Measurements from ENCODE around the gene QRICH2.
"Not testable (repeated sequence)": the region's sequence is repeated elsewhere in the genome, so short reads cannot be mapped to it uniquely, and the experiment has no call there.

The QRICH2 gene

DNA sequence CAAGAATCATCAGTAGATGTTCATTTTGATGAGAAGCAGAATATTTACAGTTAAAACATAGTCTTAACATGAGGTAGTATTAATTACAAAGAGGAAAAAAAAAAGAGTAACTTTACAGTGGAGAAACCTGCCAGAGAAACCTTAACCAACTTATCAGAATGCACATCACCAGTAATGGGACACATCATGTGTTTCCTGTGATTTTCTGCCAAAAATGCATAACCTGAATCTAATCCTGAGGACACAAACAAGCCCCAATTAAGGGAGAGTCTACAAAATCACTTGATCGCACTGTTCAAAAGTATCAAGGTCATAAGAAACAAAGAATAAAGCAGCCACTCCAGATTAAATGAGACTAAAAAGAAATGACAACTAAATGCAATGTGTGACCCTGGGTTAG, 18.2 kb upstream of the QRICH2 start:
- DNase-seq (ENCODE audit: low read depth): no peak

GRCh38 chr17:76318586-76318985, 10.5 kb upstream of the QRICH2 start:
- no peak for DNase-seq (ENCODE audit: low read depth)

GRCh38 chr17:76317535-76317934, 9.5 kb upstream of the QRICH2 start:
- DNase-seq (ENCODE audit: low read depth): no peak

DNA sequence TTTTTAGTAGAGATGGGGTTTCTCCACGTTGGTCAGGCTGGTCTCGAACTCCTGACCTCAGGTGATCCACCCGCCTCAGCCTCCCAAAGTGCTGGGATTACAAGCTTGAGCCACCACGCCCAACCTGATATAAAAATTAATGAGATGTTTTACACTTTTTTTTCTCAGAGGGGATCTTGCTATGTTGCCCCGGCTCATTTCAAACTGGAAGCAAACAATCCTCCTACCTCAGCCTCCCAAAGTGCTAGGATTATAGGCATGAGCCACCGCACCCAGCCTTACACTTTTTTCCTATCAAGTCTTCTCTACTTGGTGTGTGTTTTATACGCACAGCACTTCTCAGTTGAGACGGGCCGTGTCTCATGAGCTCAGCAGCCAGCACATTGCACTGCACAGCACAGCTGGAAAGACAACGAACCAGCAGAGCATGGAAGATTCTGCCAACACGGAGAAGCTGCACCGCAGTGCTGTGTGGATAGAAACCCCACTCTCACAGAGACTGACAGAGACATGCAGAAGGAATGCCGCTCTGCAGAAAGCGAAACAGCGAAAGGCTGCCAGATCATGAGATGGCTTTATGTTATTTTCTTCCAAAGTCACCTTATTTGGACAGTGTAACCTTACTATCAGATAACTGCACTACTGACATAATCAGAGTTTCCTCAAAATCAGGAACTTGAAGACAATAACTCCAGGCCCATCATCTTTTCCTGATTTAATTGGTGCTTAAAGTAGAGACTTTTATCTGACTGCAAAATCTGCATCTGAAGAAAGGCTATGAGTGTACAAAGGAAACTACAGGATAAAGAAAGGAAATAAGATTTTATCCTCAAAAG, 6.5 kb upstream of the QRICH2 start:
- DNase-seq (ENCODE audit: low read depth): no peak

- no peak for DNase-seq (ENCODE audit: low read depth)
Measured at GRCh38 chr17:76312735-76313134, 4.7 kb upstream of the QRICH2 start.

- no peak for DNase-seq (ENCODE audit: low read depth)
Measured at GRCh38 chr17:76309461-76309860, 1.4 kb upstream of the QRICH2 start.

DNA sequence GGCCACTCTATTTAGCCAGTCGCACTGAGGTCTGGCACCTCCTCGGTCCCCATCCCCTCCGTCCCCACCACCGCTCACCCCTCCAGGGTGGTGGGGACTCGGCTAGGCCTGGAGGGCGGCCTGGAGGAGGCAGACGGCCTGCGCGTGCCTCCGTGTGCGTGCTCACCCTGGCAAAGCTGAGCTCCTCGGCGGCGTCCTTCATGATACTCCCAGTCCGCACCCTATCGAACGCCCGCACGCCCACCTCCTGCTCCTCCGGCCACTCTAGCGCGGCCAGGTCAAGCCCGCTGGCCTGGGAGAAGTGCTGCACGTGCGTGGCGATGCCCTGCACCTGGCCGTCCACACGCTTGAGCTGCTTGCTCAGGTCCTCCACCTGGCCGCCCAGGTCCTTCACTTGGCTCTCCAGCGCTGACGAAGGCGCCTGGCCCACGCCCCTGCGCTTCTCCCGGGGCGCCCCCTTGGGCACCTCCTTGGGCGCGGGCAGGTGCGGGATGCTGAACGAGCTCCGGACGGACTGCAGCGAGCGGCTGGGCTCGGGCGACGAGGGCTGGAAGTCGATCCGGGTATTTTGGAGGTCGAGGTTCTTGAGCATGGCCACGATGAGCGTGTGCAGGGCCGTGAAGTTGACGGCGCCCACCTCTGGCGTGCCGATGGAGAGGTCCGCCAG, 644 bp downstream of the QRICH2 start:
- DNase-seq (ENCODE audit: low read depth): no peak

GRCh38 chr17:76305135-76305454, 3.0 kb downstream of the QRICH2 start:
- not testable (repeated sequence) for DNase-seq (ENCODE audit: low read depth)

DNA sequence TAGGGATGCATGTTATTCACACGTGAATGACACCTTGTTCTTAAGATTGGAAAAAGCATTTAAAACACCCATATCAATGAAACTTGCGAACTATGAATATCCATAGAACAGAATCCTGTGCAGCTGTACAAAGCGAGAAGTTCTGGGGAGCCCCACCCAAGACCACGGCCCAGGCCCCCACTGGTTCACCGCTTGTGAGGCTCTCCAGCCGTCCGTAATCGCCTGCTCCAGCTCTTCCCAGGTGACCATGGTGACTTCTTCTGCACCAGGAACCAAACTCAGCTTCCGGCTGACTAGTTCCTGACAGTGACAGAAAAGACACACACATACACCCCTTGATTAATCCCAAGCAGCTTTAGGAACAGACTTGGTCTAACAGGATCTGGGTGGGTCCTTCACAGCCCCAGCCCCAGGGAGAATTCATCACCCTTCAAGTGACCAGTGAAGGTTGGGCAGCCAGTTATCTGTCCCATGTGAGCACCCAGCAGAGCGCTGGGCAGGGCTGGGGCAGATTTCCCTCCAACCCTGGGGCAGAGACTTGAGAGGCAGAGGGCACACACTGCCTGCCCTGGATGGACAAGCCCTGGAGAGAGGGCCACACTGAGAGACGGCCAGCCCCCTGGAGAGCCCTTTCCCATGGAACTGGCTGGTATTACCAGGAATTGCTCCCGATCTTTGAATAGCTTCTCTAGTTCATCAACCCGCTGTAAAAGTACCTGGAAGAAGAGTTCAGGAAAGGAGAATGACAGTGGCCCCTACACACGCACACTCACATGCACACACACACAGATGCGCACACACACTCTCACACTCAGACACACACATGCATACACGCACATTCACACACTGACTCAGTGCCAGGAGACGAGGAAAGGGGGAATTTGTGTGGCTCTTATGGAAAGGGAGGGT, 3.6 kb downstream of the QRICH2 start:
- no peak for DNase-seq (ENCODE audit: low read depth)

- no peak for DNase-seq (ENCODE audit: low read depth)
Measured at GRCh38 chr17:76297436-76297835, 10.6 kb downstream of the QRICH2 start.

GRCh38 chr17:76296889-76297288, 11.2 kb downstream of the QRICH2 start:
- no peak for DNase-seq (ENCODE audit: low read depth)

GRCh38 chr17:76296186-76296585, 11.9 kb downstream of the QRICH2 start:
- DNase-seq (ENCODE audit: low read depth): no peak

DNA sequence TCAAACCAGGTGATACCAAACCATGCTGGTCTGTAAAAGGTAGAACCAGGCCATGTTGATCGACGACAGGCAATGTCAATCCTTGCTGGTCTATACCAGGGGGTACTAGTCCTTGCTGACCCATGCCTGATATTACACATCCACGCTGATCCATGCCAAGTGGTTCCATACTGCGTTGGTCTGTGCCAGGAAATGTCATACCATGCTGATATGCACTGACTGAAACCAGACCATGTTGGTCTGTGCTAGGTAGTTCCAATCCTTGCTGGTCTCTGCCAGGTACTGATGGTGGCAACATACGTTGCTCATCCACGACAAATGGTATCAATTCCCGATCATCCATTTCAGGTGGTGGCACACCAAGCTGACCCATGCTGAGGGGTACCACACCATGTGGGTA, 15.0 kb downstream of the QRICH2 start:
- DNase-seq (ENCODE audit: low read depth): no peak

DNA sequence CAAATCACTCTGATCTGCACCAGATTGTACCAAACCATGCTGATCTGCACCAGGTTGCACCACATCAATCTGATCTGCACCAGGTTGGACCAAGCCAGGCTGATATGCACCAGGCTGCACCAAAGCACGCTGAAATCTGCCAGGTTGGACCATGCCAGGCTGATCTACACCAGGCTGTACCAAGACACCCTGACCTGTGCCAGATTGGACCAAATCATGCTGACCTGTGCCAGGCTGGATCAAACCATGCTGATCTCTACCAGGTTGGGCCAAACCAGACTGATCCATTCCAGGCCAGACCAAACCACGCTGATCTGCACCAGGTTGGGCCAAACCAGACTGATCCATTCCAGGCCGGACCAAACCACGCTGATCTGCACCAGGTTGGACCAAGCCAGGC, 15.5 kb downstream of the QRICH2 start:
- DNase-seq (ENCODE audit: low read depth): no peak

GRCh38 chr17:76281573-76282371, 26.3 kb downstream of the QRICH2 start:
- DNase-seq (ENCODE audit: low read depth): no peak

DNA sequence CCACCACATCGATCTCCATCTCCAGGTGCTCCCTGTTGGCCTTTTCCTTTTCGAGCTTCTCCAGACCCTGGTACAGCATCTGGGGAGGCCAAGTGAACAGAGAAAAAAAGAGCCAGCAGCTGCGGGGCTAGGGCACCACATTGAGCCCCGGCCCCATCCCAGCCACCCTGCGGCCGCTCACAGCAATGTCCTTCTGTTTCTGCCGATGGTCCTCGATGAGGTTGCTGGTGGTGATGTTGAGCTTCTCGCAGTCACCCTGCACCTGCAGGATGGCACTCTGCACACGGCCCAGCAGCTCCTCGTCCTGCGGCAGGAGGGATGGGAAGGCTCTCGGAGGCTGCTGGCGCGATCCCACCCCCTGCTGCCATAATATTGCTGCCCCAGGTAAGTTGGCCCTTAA, 27.4 kb downstream of the QRICH2 start:
- DNase-seq (ENCODE audit: low read depth): no peak

DNA sequence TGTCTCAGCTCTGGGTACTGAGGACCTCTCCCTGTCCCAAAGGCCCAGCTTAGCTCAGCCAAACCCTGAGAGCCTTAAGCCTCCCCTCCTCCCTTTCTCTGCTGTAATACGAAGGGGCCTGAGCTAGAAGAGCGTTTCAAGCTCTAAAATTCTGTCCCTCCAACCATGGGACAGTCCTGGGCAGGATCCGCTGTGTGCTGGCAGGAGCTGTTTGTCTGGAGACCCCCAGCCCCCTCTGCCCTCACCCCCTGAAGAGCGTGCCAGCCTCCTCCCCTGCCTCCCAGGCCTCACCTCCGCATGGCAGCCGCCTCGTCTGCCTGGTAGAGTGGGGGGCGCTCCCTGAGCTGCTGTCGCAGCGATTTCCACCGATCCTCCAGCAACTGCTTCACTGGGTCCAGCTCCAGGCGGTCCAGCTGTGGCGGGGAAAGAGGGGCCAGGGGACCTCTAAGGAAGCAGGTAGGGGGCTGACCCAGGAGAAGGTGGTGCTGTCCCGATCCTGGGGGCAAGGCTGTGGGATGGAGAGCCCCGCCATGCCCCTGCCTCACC, 28.3 kb downstream of the QRICH2 start:
- DNase-seq (ENCODE audit: low read depth): no peak

DNA sequence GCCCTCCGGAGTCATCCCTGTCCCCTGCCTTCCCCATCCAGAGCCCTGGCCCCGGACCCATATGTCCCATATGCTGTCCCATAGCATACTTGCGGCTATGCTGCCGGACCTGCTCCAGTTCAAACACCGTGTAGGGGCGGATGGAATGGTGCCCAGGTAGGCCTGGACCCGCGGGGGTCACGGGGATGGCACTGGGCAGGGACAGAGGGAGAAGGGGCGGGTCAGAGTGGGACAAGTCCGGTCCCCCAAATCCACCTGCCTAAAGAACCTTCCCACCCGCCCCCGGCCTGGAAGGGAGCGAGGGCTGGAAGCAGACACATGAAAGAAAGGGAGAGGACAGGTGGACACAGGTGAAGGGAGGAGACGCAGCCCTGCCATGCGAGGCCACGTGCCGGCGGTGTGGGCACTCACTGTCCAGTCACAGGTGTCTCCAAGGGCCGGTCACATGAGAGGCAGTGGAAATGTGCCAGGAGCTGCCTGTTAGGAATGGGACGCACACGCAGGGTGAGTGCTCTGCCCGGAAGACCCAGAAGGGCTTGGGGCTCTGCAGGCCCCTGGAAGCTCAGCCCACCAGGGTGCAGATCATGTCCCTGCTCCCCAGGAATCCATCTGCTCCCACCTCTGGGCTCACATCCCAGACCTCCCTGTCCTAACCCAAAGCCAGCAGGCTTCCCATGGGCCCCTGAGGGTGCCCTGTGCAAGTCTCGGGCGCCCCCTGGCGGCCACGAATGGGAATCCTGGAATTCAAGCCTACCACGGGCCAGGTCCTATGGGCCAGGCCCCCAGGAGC, 28.9 kb downstream of the QRICH2 start:
- DNase-seq (ENCODE audit: low read depth): peak; percentile 81

DNA sequence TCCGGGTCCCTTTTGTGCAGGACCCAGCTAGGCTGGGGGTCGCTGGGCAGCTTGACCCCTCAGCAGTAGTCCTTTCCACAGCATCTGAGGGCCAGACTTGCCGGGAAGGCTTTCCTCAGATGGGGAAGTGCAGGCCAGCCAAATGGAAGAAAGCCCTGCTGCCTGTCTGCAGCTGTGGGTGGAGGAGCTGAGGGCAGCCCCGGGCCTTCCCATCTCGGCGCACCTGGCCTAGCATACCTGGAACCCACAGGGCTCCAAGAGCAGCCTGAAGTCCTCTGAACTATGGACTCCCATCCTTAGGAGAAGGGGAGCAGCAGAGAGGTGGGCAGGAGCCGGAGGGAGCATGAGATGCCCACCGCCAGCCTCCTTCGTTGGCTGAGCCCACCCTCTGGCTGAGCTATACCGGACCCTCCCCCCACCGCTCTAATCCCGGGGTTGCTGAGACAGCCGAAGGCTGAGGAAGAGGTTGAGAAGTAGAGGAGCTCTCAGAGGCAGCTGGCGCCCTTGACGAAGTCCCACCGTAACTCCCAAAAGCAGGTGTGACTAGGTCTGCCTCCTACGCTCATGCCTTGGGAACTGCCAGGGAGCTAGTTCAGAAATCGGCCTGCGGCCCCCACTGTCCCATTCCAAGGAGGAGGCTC, 29.7 kb downstream of the QRICH2 start:
- no peak for DNase-seq (ENCODE audit: low read depth)
